Effector memory CD8-positive, alpha-beta T cell (primary cell): ENCODE results near the gene SGMS1.
"Not testable (repeated sequence)": the region's sequence is repeated elsewhere in the genome, so short reads cannot be mapped to it uniquely, and the experiment has no call there.

Experiments used
- ATAC-seq: fragments of 150-1000 bp; cut with Tn5 transposase; replicated peaks from 2 replicates; pipeline ENCODE4 v1.10.0; 2021; ENCODE audit warnings: mild to moderate bottlenecking, moderate library complexity
- DNase-seq, 3 experiments: peaks; one replicate each; pipeline ENCODE4 v3.0.0; 2021
- H3K27ac Mint-ChIP-seq, 2 donors: one replicate each; pipeline ENCODE4 v1.8.0; 2022; ENCODE audit warnings: mild to moderate bottlenecking in 2 of 2, mixed read lengths in 2 of 2, moderate library complexity in 2 of 2
- H3K27me3 Mint-ChIP-seq, 2 donors: one replicate each; pipeline ENCODE4 v1.8.0; 2022; ENCODE audit warnings: mixed read lengths in 2 of 2
- H3K36me3 Mint-ChIP-seq: one replicate; pipeline ENCODE4 v1.8.0; 2022; ENCODE audit warnings: mild to moderate bottlenecking, moderate library complexity, mixed read lengths; ENCODE audit not compliant: insufficient read depth
- H3K4me1 Mint-ChIP-seq, 2 donors: one replicate each; pipeline ENCODE4 v1.8.0; 2022; ENCODE audit warnings: low read depth in 2 of 2, mixed read lengths in 2 of 2
- H3K4me3 Mint-ChIP-seq, 2 donors: one replicate each; pipeline ENCODE4 v1.8.0; 2022; ENCODE audit warnings: mild to moderate bottlenecking in 2 of 2, mixed read lengths in 2 of 2, moderate library complexity in 2 of 2
- H3K9me3 Mint-ChIP-seq, 2 donors: one replicate each; pipeline ENCODE4 v1.8.0; 2022; ENCODE audit warnings: mixed read lengths in 2 of 2

SGMS1 gene

DNA sequence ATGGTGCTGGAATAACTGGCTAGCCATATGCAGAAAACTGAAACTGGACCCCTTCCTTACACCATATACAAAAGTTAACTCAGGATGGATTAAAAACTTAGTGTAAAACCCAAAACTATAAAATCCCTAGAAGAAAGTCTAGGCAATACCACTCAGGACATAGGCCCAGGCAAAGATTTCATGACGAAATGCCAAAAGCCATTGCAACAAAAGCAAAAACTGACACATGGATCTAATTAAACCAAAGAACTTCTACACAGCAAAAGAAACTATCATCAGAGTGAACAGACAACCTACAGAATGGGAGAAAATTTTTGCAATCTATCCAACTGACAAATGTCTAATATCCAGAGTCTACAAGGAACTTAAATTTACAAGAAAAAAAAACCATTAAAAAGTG lies 75.3 kb downstream of the SGMS1 start:
- not testable (repeated sequence) for H3K27ac Mint-ChIP-seq, H3K9me3 Mint-ChIP-seq, H3K27me3 Mint-ChIP-seq, ATAC-seq, DNase-seq, H3K4me3 Mint-ChIP-seq, H3K36me3 Mint-ChIP-seq
- H3K4me1 Mint-ChIP-seq = peaks cover 29 to 44% of the 10 kb centered on the region in 2 donors

DNA sequence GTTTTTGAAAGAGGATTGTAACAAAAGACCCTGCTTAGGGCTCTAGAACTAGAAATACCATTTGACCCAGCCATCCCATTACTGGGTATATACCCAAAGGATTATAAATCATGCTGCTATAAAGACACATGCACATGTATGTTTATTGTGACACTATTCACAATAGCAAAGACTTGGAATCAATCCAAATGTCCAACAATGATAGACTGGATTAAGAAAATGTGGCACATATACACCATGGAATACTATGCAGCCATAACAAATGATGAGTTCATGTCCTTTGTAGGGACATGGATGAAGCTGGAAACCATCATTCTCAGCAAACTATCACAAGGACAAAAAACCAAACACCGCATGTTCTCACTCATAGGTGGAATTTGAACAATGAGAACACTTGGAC lies 77.5 kb downstream of the SGMS1 start:
- not testable (repeated sequence) for ATAC-seq, H3K9me3 Mint-ChIP-seq, H3K4me3 Mint-ChIP-seq, DNase-seq, H3K36me3 Mint-ChIP-seq, H3K27me3 Mint-ChIP-seq, H3K27ac Mint-ChIP-seq
- H3K4me1 Mint-ChIP-seq = peaks cover 34 to 50% of the 10 kb centered on the region in 2 donors

DNA sequence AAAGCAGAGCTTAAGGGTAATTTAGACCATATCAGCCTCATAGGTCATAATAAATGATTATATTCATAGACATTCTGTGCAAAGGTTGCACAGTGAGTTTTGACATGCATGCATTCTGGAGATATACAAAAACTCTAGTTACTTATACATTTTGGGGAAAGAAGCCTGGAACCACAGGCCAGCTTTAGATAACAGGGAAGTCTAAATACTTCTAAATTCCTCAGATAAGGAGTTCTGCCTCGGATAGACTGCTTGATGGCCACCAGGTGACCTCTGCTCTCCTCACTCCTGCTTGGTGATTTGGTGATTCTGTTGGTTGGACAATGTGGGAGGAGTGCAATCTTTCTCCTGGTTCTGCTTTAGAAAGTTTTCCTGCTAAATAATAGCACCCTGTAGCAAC lies 77.9 kb downstream of the SGMS1 start:
- no peak for ATAC-seq
- DNase-seq = no peak
- no peaks in the 10 kb centered on the region for H3K27me3 Mint-ChIP-seq
- peaks cover 36 to 48% of the 10 kb centered on the region in 2 donors for H3K4me1 Mint-ChIP-seq
- no peaks in the 10 kb centered on the region for H3K36me3 Mint-ChIP-seq
- no peak overlapping the region for H3K27ac Mint-ChIP-seq
- H3K4me3 Mint-ChIP-seq = no peak overlapping the region
- no peaks in the 10 kb centered on the region for H3K9me3 Mint-ChIP-seq

DNA sequence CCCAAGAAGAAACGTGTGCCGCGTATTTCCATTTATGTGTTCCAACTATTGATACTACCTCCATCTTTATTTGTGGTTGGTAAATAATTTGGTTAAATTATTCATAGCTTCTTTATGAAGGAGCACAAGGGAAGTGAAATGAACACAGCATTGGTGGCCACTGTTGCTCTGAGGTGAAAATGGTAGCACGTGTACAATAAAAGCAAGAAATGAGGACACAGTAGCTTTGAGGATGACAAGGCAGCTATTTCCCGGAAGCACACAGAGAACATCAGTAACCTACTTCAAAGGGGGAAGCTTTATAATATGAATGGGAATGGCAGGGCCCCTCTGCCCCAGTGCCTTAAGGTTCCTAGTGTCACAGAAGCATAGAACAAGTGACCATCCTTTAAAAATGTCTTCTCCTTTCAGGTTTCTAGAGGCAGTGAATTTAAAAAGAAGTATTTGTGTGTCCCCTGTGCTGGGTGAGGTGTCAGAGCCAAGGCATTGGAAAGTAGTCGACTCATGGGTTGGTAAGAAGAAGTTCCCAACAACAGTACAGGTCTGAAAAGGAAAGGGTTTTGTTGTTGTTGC lies 78.8 kb downstream of the SGMS1 start:
- Mint-ChIP-seq H3K9me3 (no peaks in the 10 kb centered on the region), H3K36me3 (no peaks in the 10 kb centered on the region), H3K27me3 (no peaks in the 10 kb centered on the region), H3K4me3 (no peak overlapping the region), H3K27ac (peak overlapping the region in 1 of 2 donors; percentile 56), H3K4me1 (peaks cover 42 to 58% of the 10 kb centered on the region in 2 donors)
- no peak for DNase-seq
- no peak for ATAC-seq

DNA sequence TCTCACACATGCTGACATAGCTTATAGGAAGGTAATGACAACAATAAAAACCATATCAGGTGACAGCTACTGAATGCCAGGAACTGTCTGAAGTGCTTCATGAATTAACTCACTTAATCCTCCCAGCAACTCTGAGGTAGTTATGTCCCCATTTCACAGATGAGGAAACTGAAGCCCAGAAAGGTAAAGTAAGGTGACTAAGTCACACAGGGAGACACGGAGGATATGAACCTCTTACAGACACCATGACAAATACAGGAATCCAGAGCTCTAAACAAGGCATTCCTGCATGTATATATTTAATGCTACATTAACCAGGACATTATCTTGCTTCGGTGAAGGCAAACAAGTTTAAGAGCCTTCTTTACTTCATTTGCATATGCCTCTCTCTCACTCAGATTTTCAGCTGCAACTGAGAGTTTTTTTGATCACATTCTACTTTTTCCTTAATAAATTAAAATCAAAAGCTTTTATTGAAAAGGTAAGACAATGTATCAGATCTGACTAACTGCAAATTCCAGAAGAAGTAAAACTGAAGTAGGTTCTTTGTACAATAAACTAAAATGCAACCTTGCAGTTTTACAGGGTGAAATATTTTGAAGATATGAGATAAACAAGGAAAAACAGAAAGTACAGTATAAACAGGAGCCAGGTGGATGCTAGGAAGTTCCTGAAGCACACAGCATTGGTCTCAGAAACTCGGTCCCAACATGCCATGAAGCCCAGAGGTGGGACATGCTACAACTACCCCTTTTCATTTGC lies 79.5 kb downstream of the SGMS1 start:
- no peaks in the 10 kb centered on the region for H3K36me3 Mint-ChIP-seq
- no peaks in the 10 kb centered on the region for H3K27me3 Mint-ChIP-seq
- no peaks in the 10 kb centered on the region for H3K9me3 Mint-ChIP-seq
- peaks cover 41 to 62% of the 10 kb centered on the region in 2 donors for H3K4me1 Mint-ChIP-seq
- ATAC-seq (no peak), DNase-seq (no peak)
- H3K4me3 Mint-ChIP-seq = no peak overlapping the region
- peak overlapping the region in 1 of 2 donors; percentile 56 for H3K27ac Mint-ChIP-seq

DNA sequence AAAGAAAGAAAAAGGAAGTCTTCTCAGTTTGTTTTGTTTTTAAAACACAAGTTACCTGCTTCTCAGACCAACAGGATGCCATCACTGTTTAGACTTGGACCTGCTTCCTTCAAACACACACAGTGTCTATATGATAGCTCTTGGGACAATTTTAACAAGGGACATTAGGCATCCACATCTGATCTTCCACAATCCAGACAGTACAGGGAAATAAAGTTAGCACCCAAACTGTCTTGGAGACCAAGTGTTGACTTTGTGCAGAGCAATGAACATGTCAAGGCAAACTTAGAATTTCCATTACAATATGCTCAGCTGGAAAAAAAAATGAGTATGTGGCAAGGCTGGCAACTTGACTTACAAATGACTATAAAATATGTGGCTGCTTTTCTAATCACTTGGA lies 80.9 kb downstream of the SGMS1 start:
- ATAC-seq (no peak), DNase-seq (no peak)
- Mint-ChIP-seq H3K27me3 (no peaks in the 10 kb centered on the region), H3K4me1 (peaks cover 47 to 64% of the 10 kb centered on the region in 2 donors), H3K9me3 (no peaks in the 10 kb centered on the region), H3K36me3 (no peaks in the 10 kb centered on the region), H3K27ac (peak overlapping the region in 1 of 2 donors; percentile 11), H3K4me3 (no peak overlapping the region)

DNA sequence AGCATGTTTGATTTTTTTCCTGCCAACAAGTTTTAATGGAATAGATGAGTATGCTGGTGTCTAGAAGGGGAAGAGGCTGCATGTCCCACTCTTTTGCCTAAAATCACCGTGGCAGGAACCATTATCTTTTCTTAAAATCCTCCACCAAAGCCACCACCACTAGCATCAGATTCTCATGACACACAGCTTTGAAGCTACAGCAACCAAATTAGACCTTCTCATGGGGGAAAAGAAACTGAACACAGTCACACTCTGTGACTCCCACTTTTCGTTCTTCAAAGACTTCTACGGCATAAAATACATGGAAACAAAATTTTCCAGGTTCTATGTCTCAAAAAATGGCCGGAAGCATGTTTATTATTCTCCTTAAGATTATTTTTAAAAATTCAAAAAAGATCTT lies 81.8 kb downstream of the SGMS1 start:
- ATAC-seq (no peak), DNase-seq (no peak)
- Mint-ChIP-seq H3K36me3 (no peaks in the 10 kb centered on the region), H3K27ac (peak overlapping the region in 1 of 2 donors; percentile 35), H3K27me3 (no peaks in the 10 kb centered on the region), H3K9me3 (no peaks in the 10 kb centered on the region), H3K4me1 (peaks cover 42 to 55% of the 10 kb centered on the region in 2 donors), H3K4me3 (no peak overlapping the region)

DNA sequence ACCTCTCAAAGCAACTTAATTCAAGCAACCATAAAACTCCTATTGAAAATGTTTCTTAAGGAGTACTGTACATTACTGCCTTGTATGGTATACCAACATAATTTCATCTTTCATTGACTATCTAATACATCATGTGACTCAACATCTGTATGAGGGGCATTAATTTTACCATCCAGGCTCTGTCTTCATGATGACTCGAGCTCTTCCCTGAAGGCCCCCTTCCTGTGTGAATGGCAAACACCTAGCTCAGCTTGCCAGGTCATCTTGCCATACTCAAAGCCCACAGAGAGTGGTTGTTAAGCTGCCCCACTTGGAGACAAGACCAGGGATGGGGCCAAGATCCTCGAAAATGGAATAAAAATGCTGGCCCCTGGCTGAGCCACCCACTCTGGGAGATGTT lies 82.4 kb downstream of the SGMS1 start:
- H3K27me3 Mint-ChIP-seq = no peaks in the 10 kb centered on the region
- H3K9me3 Mint-ChIP-seq = no peaks in the 10 kb centered on the region
- no peak for ATAC-seq
- no peak overlapping the region for H3K4me3 Mint-ChIP-seq
- peaks cover 42 to 54% of the 10 kb centered on the region in 2 donors for H3K4me1 Mint-ChIP-seq
- peak overlapping the region in 1 of 2 donors; percentile 27 for H3K27ac Mint-ChIP-seq
- no peaks in the 10 kb centered on the region for H3K36me3 Mint-ChIP-seq
- no peak for DNase-seq

DNA sequence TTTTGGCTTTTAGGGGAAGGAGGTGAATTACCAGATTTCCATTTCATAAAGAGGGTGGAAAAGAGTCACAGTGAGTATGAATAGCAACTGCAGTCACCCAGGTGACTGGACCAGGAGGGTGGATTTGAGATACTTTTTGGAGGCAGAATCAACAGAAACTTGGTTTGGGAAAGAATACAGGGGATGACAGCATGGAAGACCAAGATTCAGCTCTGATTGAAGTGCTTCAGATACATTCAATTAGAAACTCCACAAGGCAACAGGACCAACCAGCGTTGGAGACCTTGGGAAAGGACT lies 83.0 kb downstream of the SGMS1 start:
- DNase-seq = no peak
- Mint-ChIP-seq H3K27ac (peak overlapping the region; percentile 11 to 15), H3K36me3 (no peaks in the 10 kb centered on the region), H3K4me1 (peaks cover 42 to 54% of the 10 kb centered on the region in 2 donors), H3K27me3 (no peaks in the 10 kb centered on the region), H3K4me3 (peak overlapping the region in 1 of 2 donors; percentile 13), H3K9me3 (no peaks in the 10 kb centered on the region)
- ATAC-seq = no peak

DNA sequence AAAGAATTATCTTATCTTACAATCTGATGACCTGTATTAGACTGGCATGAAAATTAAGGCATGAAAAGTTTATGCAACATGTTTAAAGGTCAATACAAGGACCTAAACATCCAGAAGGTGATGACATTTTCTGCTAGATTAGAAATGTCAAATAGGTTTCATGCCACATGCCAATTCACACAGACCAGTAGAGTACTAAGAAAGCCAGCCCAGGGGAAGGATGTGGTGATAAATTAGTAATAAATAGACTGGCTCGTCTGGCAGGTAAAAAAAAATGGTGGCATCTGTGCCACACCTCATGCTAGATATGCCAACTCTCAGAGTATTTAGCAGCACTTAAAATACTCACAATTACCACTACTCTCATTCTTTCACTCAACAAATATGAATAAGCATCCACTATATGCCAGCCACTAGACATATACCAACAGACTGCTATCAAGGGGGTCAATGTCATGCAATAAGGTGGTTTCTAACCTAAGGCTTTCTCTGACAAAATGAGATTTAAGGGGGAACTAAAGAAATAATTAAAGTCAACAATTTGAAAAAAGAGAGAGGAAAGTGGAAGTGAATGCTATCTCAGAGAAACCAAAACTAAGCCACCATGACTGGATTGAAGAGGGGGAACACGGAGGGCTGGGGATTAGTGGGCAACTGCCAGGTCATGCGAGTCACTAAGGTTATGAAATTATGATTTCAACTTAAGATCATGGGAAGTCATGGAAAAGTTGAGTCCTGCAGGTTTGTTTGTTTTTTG lies 83.5 kb downstream of the SGMS1 start:
- peaks cover 36 to 50% of the 10 kb centered on the region in 2 donors for H3K4me1 Mint-ChIP-seq
- H3K4me3 Mint-ChIP-seq = peak overlapping the region in 1 of 2 donors; percentile 13
- peak overlapping the region; percentile 11 to 15 for H3K27ac Mint-ChIP-seq
- no peaks in the 10 kb centered on the region for H3K27me3 Mint-ChIP-seq
- ATAC-seq (peak; percentile 66), DNase-seq (no peak)
- no peaks in the 10 kb centered on the region for H3K36me3 Mint-ChIP-seq
- H3K9me3 Mint-ChIP-seq = no peaks in the 10 kb centered on the region

DNA sequence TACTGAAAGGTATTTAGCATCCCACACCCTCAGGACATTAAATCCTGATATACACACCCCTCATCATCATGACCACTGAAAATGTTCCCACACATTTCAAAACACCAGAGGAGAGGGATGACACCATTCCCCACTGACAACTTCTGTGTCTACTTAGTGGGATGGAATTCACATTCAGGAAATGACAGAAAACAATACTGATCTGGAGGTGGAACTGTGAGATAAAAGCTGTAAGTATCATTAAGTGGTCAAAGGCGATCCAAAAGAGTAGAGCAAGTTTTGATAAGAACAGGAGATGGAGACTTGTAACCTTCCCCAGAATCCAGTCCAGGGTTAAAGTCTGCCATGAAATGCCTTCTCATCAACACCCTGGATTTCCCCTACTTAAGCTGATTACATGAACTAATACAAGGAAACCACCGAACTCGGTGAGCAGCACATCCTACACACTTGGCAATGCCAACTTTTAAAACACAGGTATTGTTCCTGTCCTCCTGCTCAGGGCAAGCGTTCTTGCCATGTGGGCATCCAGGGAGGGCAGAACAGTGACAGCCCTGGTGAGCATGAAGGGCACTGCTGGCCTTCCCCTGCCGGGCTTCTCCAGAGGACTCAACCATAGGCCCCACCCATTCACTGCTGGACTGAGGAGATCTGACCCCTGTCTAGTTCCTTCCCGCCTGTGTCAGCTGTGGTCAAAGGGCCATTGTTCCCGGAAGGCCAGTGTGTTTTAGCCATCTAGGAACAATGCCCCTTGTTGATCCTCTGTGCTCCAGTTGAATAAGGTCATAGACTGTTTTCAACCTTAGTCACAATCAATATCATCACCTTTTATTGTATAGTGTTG lies 85.0 kb downstream of the SGMS1 start:
- no peaks in the 10 kb centered on the region for H3K36me3 Mint-ChIP-seq
- peak; percentile 67 for ATAC-seq
- H3K4me3 Mint-ChIP-seq = no peak overlapping the region
- H3K27ac Mint-ChIP-seq = peak overlapping the region in 1 of 2 donors; percentile 23
- no peaks in the 10 kb centered on the region for H3K9me3 Mint-ChIP-seq
- peaks cover 28 to 42% of the 10 kb centered on the region in 2 donors for H3K4me1 Mint-ChIP-seq
- DNase-seq = no peak
- H3K27me3 Mint-ChIP-seq = no peaks in the 10 kb centered on the region

DNA sequence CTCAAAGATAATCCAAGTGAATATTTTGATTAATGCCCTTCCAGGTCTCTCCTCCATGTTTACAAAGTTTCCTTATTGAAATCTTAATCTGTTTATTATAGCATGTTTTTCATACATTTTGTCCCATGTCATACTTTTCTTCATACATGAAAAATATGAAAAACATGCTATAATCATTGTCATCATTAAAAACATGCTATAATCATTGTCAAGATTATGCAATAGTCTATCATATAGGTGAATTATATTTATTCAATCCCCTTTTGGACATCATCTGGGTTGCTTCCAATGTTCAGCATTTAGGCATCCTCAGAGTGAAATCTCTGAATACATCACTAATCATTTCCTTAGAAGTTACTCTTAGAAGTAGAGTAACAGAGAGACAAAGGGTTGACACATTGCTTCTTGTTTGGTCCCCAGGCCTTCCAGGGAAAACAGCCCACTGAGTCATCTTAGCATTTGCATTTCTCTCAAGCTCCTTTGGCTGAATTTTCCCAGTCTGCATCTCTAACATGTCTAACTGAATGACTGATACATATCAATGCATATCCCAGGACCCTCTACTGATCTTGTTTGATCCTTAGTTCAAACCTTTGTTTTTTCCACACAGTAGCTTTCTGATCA lies 87.0 kb downstream of the SGMS1 start:
- Mint-ChIP-seq H3K36me3 (no peaks in the 10 kb centered on the region), H3K4me3 (no peak overlapping the region), H3K27ac (no peak overlapping the region), H3K9me3 (no peaks in the 10 kb centered on the region), H3K27me3 (no peaks in the 10 kb centered on the region), H3K4me1 (peaks cover 22 to 34% of the 10 kb centered on the region in 2 donors)
- ATAC-seq (no peak), DNase-seq (no peak)
